Measurements from ENCODE around the gene WDFY3.

DNA sequence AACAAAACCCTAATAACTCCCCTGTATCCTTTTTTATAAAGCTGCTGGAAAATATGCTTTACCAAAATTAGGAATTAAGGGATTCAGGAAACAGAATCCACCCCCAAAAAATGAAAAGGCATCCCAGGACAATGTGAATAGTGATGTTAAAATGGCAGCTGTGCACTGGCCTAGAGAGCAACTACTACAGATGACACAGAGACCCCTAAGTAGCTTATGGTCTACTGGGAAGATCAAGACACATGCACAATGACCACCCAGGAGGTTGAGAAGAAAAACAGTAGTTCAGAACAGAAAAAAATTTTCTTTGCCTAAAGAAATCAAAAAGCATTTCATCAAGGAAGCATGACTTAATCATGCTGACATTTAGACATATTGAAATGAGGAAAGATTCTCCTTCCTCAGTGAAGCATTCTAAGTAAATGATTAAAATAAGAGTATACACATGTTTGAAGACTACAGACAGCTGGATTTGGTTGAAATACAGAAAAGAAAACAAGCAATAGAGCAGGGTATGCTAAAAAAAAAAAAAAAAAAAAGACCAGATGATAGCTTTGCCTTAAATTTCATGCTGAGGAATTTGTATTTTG, 117.3 kb downstream of the WDFY3 start:
- TF ChIP-seq, protein P1, sequence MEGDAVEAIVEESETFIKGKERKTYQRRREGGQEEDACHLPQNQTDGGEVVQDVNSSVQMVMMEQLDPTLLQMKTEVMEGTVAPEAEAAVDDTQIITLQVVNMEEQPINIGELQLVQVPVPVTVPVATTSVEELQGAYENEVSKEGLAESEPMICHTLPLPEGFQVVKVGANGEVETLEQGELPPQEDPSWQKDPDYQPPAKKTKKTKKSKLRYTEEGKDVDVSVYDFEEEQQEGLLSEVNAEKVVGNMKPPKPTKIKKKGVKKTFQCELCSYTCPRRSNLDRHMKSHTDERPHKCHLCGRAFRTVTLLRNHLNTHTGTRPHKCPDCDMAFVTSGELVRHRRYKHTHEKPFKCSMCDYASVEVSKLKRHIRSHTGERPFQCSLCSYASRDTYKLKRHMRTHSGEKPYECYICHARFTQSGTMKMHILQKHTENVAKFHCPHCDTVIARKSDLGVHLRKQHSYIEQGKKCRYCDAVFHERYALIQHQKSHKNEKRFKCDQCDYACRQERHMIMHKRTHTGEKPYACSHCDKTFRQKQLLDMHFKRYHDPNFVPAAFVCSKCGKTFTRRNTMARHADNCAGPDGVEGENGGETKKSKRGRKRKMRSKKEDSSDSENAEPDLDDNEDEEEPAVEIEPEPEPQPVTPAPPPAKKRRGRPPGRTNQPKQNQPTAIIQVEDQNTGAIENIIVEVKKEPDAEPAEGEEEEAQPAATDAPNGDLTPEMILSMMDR (conservative IDR thresholded peaks at IDR 0.05; ENCODE audit: low read length) = no peak
- no peak for TF ChIP-seq EZH2phosphoT487 (IDR thresholded peaks at IDR 0.05; ENCODE audit: borderline replicate concordance)
